GM12892 (cell line): ENCODE results near the gene PIEZO1.

Experiments used
- DNase-seq: peaks from one replicate; pipeline ENCODE4 v3.0.0; 2011; ENCODE audit not compliant: insufficient read length
- FAIRE-seq: peaks from 2 replicates; lab custom pipeline; 2011; peaks lifted over from hg19 to GRCh38; lab: Jason Lieb, UNC
- POLR2A ChIP-seq: IDR thresholded peaks from 2 replicates; pipeline ENCODE4 v1.6.1; 2011; ENCODE audit warnings: low read depth, low read length, control low read depth
- POLR2AphosphoS5 ChIP-seq: IDR thresholded peaks from 2 replicates; pipeline ENCODE4 v1.6.1; 2011; ENCODE audit warnings: low read depth, low read length, control low read depth
- TAF1 ChIP-seq: IDR thresholded peaks from 2 replicates; pipeline ENCODE4 v1.6.1; 2011; ENCODE audit warnings: low read depth, mild to moderate bottlenecking, control low read depth, low read length, borderline replicate concordance

Gene PIEZO1

DNA sequence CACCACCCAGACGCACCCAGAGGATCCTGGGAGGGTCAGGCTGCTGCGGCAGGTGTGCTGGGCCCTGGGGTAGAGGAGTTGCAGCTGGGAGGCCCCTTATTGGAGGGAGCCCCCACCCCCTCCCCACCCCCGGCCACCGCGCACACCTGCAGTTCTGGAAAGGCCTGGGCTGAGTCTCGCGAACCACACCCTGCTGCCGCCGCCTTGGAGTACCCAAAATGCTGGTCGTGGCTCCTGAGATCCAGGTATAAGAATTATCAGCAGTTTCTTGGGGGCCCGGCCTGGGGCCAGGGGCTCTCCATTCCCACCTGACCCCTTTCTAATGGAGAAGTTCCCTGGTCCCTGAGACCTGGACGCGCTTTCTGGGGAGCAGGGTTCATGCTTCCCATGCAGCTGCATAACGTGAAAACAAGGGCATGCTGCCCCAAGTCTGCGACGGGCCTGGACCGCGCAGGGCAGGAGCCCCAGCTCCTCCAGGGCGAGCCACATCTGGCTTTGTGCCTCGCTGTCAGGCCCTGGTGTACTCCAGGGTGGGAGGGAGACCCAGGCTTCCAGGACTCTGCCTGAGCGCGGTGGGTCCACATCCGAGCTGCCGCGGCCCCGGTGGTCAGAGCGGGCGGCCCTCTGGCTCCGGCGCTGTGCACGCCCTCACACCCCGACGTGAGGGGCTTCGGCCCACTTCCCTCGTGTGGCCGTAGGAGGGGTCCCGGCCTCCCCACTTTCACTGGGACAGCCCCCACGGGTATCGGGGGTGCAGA is 91.4 kb downstream of the PIEZO1 start:
- FAIRE-seq = no peak
- no peak for DNase-seq
- TF ChIP-seq POLR2AphosphoS5 (no peak), POLR2A (no peak), TAF1 (no peak)

GRCh38 chr16:88692861-88693260 is 92.2 kb downstream of the PIEZO1 start:
- FAIRE-seq = no peak
- TF ChIP-seq TAF1 = no peak
- no peak for TF ChIP-seq POLR2AphosphoS5
- TF ChIP-seq POLR2A = no peak
- DNase-seq = no peak

- FAIRE-seq (no peak), DNase-seq (no peak)
- no peak for TF ChIP-seq POLR2A
- no peak for TF ChIP-seq TAF1
- no peak for TF ChIP-seq POLR2AphosphoS5
Observed at GRCh38 chr16:88691924-88692560, 93.0 kb downstream of the PIEZO1 start.

GRCh38 chr16:88691129-88691813 is 93.7 kb downstream of the PIEZO1 start:
- DNase-seq = no peak
- FAIRE-seq = no peak
- TF ChIP-seq POLR2A = no peak
- no peak for TF ChIP-seq POLR2AphosphoS5
- no peak for TF ChIP-seq TAF1

DNA sequence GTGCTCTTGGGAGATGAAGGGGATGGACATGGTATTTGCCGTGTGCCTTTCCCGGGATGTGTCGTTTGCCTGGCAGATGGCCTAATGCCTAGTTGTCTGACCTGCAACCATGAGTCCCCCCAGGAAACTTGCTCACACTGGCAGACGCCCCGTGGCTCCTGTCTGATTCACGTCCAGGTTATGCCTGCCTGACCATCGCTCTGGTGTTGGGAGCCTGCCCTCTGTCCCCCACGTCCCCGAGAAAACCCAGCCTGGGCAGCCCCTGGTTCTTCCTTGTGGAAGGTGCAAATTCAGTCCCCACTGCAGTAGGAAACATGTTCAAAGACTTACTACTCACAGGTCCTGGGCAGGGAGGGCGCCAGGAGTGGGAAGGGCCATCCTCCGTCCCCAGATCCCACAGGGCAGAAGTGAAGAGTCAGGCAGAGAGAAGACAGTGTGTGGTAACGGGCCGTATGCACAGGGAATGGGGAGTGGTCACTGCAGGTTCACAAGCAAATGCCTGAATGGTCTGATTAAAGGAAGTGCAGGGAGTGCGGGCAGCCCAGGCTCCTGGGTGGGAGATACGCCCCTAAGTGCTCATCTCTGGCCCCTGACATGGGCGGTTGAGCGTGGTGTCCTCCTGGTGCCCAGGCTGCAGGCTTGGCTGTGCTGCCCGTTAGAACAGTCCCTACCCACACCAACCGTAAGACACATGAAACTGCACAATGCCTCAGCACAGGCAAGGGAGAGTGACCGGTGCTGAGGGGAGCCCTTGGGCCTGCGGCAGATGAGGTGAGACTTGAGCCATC is 94.5 kb downstream of the PIEZO1 start:
- DNase-seq (no peak), FAIRE-seq (no peak)
- TF ChIP-seq POLR2A (no peak), POLR2AphosphoS5 (no peak), TAF1 (no peak)

- FAIRE-seq = no peak
- no peak for DNase-seq
- TF ChIP-seq POLR2AphosphoS5 = no peak
- no peak for TF ChIP-seq POLR2A
- TF ChIP-seq TAF1 = no peak
Observed at GRCh38 chr16:88688013-88688778, 96.8 kb downstream of the PIEZO1 start.

DNA sequence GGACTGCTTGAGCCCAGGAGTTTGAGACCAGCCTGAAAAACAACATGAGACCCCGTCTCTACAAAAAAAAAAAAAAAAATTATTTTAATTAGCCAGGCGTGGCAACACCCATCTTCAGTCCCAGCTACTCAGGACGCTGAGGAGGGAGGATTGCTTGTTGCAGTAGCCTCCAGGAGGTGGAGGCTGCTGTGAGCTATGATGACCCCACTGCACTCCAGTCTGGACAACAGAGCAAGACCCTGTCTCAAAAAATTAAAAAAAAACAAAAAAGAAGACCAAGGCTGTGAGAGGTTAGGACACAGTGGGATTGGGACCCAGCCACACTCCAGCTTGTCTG is 97.4 kb downstream of the PIEZO1 start:
- no peak for FAIRE-seq

GRCh38 chr16:88687254-88687576 is 97.8 kb downstream of the PIEZO1 start:
- DNase-seq = no peak
- TF ChIP-seq POLR2A = no peak
- no peak for TF ChIP-seq TAF1
- TF ChIP-seq POLR2AphosphoS5 = no peak
- no peak for FAIRE-seq

More for the DNA sequence above, 97.4 kb downstream of the PIEZO1 start:
- DNase-seq = no peak
- TF ChIP-seq POLR2A (no peak), POLR2AphosphoS5 (no peak), TAF1 (no peak)

- no peak for TF ChIP-seq POLR2AphosphoS5
- TF ChIP-seq TAF1 = no peak
- 0 out of 2 replicates have a peak, but pooled peaks have one; percentile 32 for TF ChIP-seq POLR2A
- peak; percentile 95 for FAIRE-seq
- DNase-seq = peak; percentile 94
Observed at GRCh38 chr16:88686439-88687253, 98.4 kb downstream of the PIEZO1 start, which contains the start of gene SNAI3. TSS of gene SNAI3 (minus strand) at chr16:88686507. CDS start at chr16:88686406, 101 bp downstream.

- DNase-seq = no peak
- FAIRE-seq = no peak
- TF ChIP-seq POLR2A (no peak), TAF1 (no peak), POLR2AphosphoS5 (no peak)
Observed at GRCh38 chr16:88686062-88686438, 99.0 kb downstream of the PIEZO1 start.
